Activated B cell treated with CpG ODN at 0.5 μM for 24 hours (primary cell): Measurements from ENCODE around the gene DVL2. TPM values are rescaled to one million over a fixed set of nuclear protein-coding genes. Genes with fewer than 3 reads are reported as not detected.
A peak's percentile ranks its signal among the peaks of the same experiment; 100 is the strongest.

Experiments used
- ATAC-seq: fragments of 200-7000 bp; cut with Tn5 transposase; one replicate; pipeline ENCODE4 v1.10.0; 2021; ENCODE audit warnings: low read depth, mild to moderate bottlenecking, moderate library complexity
- CTCF ChIA-PET: fragments of 350-600 bp; sonication (Branson Sonifier 250); formaldehyde crosslinking; loops from one replicate; lab custom pipeline; 2021; ENCODE audit warnings: antibody characterized with exemption; lab: Charles Lee
- POLR2A ChIA-PET: fragments of 350-600 bp; sonication (Branson Sonifier 250); formaldehyde crosslinking; loops from one replicate; lab custom pipeline; 2021; ENCODE audit warnings: antibody characterized with exemption; lab: Charles Lee
- DNase-seq: peaks from one replicate; pipeline ENCODE4 v3.0.0; 2022
- H3K27ac Mint-ChIP-seq: one replicate; pipeline ENCODE4 v1.8.0; 2020; ENCODE audit warnings: mixed read lengths
- H3K27me3 Mint-ChIP-seq: one replicate; pipeline ENCODE4 v1.8.0; 2021; ENCODE audit warnings: mixed read lengths
- H3K36me3 Mint-ChIP-seq: one replicate; pipeline ENCODE4 v1.8.0; 2021; ENCODE audit warnings: low read depth, mixed read lengths
- H3K4me1 Mint-ChIP-seq: one replicate; pipeline ENCODE4 v1.8.0; 2021; ENCODE audit warnings: mixed read lengths
- H3K4me3 Mint-ChIP-seq: one replicate; pipeline ENCODE4 v1.8.0; 2020; ENCODE audit warnings: mild to moderate bottlenecking, mixed read lengths
- H3K9me3 Mint-ChIP-seq: one replicate; pipeline ENCODE4 v1.8.0; 2020; ENCODE audit warnings: mixed read lengths
- CTCF ChIP-seq: fragments of 200-600 bp; IDR thresholded peaks from one replicate; pipeline ENCODE4 v1.8.0; 2022; ENCODE audit warnings: antibody characterized with exemption, mild to moderate bottlenecking
- intact Hi-C: fragments of 100-400 bp; cut with micrococcal nuclease; formaldehyde crosslinking; loops from one replicate; pipeline ENCODE4 v1.15.1; 2024
- total RNA-seq: library from RNA; stranded (reverse); gene quantifications from 2 replicates; pipeline ENCODE4 v1.2.3, GENCODE V29; 2022

Gene DVL2
- total RNA-seq, 1 donor from 2014 or later = 64.6 TPM

- intact Hi-C loops = loop anchor here (5.0 kb wide), 1 partner anchor 35 kb away; no protein-coding TSS in a partner anchor
- ChIA-PET CTCF (interaction anchor here (1.0 kb wide), 1 partner anchor 42 kb away, joined by 3 read pairs; no protein-coding TSS in a partner anchor), POLR2A (interaction anchor here (0.9 to 1.0 kb wide), 2 partner anchors 20 to 43 kb away, joined by 4 read pairs; partner anchors contain the start of gene GABARAP)
- TF ChIP-seq CTCF = no peak
- Mint-ChIP-seq H3K27ac (peak within 1 kb of the TSS; percentile 76), H3K27me3 (peaks cover 15% of the 10 kb centered on the region), H3K4me1 (peaks cover 29% of the 10 kb centered on the region), H3K36me3 (peaks cover 16% of the 10 kb centered on the region), H3K4me3 (peak within 1 kb of the TSS; percentile 77), H3K9me3 (no peaks in the 10 kb centered on the region)
- no peak for ATAC-seq
- DNase-seq = peak; percentile 22
Observed at GRCh38 chr17:7262192-7262934, 28.0 kb upstream of the DVL2 start, which contains the start of gene CLDN7. Gene CLDN7, minus strand, starts transcription at chr17:7262478. Its CDS starts 435 bp downstream, at chr17:7262043.

- Mint-ChIP-seq H3K27me3 (peaks cover 11% of the 10 kb centered on the region), H3K27ac (peak overlapping the region; percentile 76), H3K9me3 (no peaks in the 10 kb centered on the region), H3K4me3 (peak overlapping the region; percentile 77), H3K4me1 (peaks cover 29% of the 10 kb centered on the region), H3K36me3 (peaks cover 23% of the 10 kb centered on the region)
- peak; percentile 60 for ATAC-seq
- POLR2A ChIA-PET = interaction anchor here (0.6 to 1.0 kb wide), 4 partner anchors 10 to 111 kb away, joined by 3 to 4 read pairs (median 4); partner anchors contain the start of genes CTDNEP1 and GABARAP
- TF ChIP-seq CTCF = no peak
- DNase-seq = peak; percentile 40
- CTCF ChIA-PET = no interaction called here
- intact Hi-C loops = loop anchor here (1.0 to 5.0 kb wide), 2 partner anchors 9 to 36 kb away; partner anchors contain the start of gene ELP5
Observed at GRCh38 chr17:7261379-7262191, 27.3 kb upstream of the DVL2 start.

GRCh38 chr17:7260651-7261378, 26.5 kb upstream of the DVL2 start:
- H3K9me3 Mint-ChIP-seq = no peaks in the 10 kb centered on the region
- no peak for DNase-seq
- peak; percentile 64 for ATAC-seq
- H3K27ac Mint-ChIP-seq = peak overlapping the region; percentile 76
- peaks cover 29% of the 10 kb centered on the region for H3K4me1 Mint-ChIP-seq
- peaks cover 31% of the 10 kb centered on the region for H3K36me3 Mint-ChIP-seq
- intact Hi-C loops = loop anchor here (1.0 to 5.0 kb wide), 2 partner anchors 9 to 36 kb away; partner anchors contain the start of gene ELP5
- ChIA-PET CTCF (no interaction called here), POLR2A (interaction anchor here (0.6 to 1.0 kb wide), 3 partner anchors 9 to 111 kb away, joined by 3 to 4 read pairs (median 4); partner anchors contain the start of genes CTDNEP1 and GABARAP)
- no peak for TF ChIP-seq CTCF
- H3K27me3 Mint-ChIP-seq = peaks cover 11% of the 10 kb centered on the region
- peak overlapping the region; percentile 77 for H3K4me3 Mint-ChIP-seq

- Mint-ChIP-seq H3K36me3 (peaks cover 34% of the 10 kb centered on the region), H3K27ac (peak overlapping the region; percentile 50), H3K4me1 (peaks cover 29% of the 10 kb centered on the region), H3K27me3 (peaks cover 11% of the 10 kb centered on the region), H3K9me3 (no peaks in the 10 kb centered on the region), H3K4me3 (peak overlapping the region; percentile 77)
- intact Hi-C loops = loop anchor here (5.0 kb wide), 1 partner anchor 37 kb away; no protein-coding TSS in a partner anchor
- ChIA-PET POLR2A (interaction anchor here (0.5 to 1.2 kb wide), 3 partner anchors 9 to 361 kb away, joined by 3 to 4 read pairs (median 4); partner anchors contain the start of gene CTDNEP1), CTCF (no interaction called here)
- no peak for TF ChIP-seq CTCF
- no peak for ATAC-seq
- no peak for DNase-seq
Observed at GRCh38 chr17:7260151-7260550, 25.8 kb upstream of the DVL2 start.
